NCI-H1092 treated with DMSO at 0.1 percent for 48 hours (cell line): Measurements from ENCODE around the gene SS18L1.
"Not testable (repeated sequence)": the region's sequence is repeated elsewhere in the genome, so short reads cannot be mapped to it uniquely, and the experiment has no call there.

Experiments
- DNase-seq: peaks from one replicate; lab custom pipeline; 2025; lab: John Stamatoyannopoulos, UW

Gene SS18L1, protein sequence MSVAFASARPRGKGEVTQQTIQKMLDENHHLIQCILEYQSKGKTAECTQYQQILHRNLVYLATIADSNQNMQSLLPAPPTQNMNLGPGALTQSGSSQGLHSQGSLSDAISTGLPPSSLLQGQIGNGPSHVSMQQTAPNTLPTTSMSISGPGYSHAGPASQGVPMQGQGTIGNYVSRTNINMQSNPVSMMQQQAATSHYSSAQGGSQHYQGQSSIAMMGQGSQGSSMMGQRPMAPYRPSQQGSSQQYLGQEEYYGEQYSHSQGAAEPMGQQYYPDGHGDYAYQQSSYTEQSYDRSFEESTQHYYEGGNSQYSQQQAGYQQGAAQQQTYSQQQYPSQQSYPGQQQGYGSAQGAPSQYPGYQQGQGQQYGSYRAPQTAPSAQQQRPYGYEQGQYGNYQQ

DNA sequence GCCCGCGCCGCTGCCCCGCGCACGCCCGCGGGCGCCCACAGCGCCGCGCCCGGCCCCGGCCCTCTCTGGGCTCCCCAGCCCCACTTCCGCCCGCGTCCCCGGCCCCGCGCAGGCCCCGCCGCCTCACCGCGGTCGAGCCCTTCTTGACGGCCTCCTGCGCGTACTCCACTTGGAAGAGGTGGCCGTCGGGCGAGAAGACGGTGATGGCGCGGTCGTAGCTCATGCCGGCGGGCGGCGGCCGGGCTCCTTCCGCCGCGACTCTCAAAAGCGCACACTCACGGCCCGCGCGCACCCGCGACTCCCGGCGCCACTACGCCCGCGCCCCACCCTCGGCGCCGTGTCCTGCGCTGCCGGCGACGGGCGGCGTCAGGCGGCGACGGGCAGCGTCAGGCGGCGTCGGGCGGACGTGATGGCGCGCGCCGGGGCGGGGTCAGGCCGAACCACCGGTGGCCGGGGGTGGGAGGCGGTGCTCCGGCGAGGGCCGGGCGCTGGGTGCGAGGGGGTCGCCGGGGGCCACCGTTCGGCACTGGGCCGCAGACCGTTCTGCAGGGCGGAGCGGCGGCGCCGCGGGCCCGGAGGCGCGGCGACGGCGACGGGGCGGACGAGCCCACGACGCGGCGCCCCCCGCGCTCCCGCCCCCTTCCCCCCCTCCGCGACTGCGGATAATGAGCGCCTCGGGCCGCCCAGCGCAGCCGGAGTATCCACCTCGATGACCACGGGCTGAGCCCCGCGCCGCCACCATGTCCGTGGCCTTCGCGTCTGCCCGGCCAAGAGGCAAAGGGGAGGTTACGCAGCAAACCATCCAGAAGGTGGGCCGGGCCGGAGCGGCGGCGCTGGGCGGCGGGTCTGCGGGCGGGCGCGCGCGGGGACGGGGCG is at the start of gene SS18L1, which contains the start of gene PSMA7:
TSS of gene SS18L1 (plus strand) at position 689 of the 876 bp plus-strand sequence. CDS start at position 741, 52 bp downstream.
TSS of gene PSMA7 (minus strand) at position 314 of the 876 bp plus-strand sequence. CDS start at position 223, 91 bp downstream.
- DNase-seq, result peak; percentile 79

DNA sequence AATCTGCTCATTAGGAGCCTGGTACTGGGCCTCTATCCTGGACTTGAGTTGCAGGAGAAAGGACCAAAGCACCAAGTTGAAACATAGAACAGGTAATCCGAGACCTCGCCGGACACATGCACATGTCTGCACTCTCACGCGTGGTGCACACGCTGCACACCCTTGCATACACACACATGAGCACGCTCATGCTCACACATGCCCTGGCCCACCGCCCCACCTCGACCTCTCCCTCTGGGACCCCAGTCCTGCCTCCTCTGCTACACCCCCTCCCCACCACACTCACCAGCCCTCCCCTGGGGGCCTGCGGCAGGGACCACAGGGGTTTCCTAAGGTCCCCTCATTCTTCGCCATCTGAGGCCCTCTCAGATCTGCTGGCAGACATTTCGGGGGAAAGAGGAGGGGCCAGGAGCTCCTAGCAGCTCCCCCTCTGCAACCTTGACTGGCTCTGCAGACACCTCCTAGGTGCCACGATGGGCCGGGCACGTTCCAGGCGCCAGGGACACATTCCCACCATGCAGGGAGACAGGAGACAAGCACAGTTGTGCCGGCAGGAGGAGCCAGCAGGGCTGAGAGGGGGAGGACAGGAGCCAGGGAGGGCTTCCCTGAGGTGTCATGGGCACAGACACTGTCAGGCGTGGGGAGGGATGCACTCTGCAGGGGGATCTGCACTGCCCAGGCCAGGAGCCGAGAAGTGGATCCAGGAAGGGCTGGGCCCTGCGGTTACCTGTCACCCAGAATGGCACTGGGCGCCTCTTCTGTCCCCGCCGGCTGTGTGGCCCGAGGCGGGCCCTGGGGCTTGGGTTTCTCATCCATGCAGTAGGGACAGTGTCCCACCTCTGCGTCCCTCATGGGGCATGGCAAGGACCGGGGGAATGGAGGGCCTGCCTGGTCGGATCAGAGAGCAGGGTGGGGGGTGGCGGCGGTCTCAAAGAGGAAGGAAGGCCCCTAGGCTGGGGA is 46.9 kb upstream of the SS18L1 start:
- no peak for DNase-seq

DNA sequence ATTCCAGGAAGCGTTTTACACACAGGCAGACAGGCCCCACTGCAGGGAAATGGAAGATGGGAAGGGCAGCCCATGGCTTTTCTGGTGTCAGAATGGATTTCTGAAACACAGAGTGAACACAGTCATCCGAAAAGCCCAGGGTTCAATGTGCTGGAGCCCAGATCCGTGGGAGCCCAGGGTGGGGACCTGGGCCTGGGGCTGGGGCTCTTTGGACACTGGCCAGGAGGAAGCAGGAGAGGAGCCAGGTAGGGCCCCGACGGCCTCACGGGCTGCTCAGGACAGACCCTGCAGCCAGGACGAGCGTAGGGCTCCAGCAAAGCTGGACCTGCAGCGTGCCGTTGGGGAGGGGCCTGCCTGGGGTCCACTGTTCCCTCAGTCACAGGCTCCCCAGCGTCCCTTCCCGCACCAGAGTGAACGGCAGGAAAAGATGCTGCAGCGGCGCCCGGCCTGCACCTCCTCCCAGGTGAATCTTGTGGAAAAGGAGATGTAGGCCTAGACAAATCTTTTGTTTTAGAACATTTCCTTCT is 45.6 kb upstream of the SS18L1 start:
- no peak for DNase-seq

DNA sequence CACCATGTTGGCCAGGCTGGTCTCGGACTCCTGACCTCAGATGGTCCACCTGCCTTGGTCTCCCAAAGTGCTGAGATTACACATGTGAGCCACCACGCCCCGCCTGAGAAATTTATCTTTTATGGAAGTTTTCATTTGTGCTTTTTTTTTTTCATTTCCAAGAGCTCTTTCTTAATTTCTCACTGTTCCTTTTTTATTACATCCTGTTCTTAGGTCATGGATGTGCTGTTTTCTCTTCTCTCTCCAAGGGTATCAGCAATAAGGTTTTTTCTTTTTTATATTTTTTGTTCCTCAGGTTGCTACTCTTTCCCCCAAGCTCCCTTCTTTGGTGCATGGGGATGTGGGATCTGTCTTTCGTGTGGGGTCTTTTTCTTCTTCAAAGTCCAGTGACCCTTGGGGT is 42.5 kb upstream of the SS18L1 start:
- no peak for DNase-seq

DNA sequence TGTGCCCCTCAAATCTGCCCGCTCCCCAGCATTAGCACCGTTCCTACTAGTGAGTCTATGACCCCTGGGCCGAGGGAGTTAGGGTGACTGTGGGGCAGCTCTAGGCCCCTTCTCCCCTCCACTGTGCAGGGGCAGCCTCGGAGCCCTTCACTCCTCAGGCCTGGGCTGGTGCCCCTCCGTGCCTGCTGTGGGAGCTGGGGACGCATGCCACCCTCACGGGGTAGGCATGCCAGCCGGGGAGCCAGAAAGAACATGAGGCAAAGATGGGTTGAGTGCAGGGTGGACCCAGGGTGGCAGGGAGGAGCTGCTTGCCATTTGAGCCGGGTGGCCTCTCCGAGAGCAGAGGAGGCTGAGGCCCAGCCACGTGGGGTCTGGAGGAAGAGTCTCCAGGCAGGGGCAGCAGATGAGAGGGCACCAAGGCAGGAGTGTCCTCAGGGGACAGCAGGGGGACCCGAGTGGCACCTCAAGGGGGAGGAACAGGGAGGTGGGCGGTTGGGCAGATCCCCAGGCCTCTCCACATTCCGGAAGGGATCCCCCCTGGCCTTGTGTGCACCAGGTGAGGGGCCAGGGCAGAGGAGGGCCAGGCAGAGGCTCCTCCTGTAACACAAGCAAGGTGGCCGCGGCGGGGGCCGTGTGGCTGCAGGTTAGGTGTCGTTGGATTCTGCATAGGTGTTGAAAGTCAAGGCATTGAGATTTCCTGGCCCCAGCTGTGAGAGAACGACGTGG is 39.9 kb upstream of the SS18L1 start:
- DNase-seq, result no peak

DNA sequence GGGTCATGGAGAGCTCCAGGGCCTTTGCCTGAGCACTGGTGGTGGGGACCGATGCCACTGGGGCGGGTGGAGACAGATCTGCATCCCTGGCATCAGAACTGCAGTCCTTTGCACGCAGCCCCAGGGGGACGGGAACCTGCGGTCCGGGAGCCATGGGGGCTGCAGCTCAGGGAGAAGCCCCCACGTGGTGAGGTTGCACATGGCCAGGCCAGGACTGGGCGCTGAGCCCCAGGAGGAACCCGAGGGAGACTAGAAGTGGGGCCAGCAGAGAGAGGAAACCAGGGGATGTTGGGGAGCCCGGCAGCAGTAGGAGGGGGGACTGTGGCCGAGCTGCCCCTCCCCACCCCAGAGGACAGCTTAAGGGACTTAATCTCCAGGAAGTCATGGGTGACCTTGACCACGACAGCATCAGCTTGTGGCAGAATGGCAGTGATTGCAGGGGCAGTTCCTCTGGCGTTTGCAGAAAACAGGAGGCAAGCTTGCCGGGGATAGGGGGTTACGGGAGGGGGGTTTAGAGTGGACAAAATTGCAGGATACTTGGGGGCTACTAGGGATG is 39.3 kb upstream of the SS18L1 start:
- no peak for DNase-seq

DNA sequence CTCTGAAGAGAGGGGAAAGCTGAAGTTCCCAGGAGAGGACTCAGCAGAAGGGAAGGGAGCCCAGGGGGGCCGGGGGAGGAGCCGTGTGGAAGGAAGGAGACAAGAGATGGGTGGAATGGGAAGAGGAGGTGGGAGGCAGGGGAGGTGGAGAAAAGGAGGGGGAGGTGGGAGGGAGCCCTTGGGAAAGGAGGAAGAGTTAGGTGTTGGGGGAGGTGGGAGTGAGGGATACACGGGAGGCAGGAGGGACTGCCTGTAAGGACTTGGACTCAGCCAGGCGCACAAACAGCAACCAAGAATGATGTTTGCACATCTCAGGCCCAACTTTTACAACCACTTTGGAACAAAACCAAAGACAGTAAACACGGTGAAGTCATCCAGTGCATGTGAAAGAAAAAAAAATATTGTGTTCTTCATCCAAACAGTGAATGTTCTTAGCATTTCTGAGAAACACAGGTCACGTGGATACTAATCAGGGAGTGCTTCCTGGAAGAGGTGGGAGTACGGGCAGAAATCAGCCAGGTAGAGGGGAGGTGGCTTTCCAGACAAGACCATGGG is 38.7 kb upstream of the SS18L1 start:
- no peak for DNase-seq

DNA sequence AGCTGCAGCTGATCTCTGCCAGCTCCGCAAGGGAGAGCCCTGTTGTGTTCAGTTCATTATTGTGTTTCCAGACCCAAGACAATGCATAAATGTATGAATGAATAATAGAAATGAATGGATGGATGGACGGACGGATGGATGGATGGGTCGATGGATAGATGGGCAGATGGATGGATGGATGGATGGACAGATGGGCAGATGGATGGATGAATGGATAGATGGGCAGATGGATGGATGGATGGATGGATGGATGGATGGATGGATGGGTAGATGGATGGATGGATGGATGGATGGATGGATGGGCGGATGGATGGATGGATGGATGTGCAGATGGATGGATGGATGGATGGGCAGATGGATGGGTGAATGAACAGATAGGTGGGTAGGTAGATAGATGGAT is 38.0 kb upstream of the SS18L1 start:
- no peak for DNase-seq

DNA sequence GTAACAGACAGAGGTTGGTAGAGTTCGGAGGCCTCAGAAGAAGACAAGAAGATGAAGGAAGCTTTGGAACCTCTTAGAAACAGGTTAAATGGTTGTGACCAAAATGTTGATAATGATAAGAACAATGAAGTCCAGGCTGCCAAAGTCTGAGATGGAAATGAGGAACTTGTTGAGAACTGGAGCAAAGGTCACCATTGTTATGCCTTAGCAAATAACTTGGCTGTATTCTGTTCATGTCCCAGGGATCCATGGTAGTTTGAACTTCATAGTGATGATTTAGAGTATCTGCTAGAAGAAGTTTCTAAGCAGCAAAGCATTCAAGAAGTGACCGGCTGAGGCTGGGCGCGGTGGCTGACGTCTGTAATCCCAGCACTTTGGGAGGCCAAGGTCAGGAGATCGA is 32.4 kb upstream of the SS18L1 start:
- no peak for DNase-seq

DNA sequence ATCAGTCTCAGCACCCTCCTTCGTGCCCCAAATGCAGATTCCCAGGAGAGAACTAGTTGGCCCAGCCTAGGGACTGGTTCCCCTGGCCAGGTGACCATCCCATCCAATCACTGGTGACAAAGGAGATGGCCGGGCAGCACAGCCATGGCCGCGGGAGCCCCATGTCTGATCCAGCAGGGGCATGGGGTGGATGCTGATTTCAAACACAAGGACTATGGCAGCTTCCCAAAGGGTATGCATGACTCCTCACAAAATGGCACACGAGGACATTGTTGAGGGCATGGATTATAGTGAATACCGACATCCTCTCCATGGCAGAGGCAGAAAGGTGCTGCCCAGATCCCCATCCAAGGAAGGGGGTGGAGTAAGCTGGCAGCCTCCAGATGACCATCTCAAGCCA is 31.2 kb upstream of the SS18L1 start:
- no peak for DNase-seq

DNA sequence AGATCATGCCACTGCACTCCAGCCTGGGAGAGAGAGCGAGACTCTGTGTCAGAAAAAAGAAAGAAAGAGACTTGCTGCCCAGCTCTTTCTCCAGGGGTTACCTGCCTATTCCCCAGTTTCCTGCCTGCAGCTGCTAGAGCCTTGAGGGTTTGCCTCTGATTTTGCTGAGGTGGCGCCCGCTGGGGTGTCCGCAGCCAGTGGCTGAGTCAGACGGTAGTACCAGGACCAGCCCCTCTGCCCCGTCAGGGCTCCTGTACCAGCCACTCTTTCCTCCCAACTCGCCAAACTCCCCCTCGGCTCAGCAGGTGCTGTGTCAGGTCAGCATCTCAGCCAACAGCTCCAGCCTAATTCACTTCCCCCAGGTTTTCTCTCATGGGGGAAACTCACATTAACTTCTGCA is 28.7 kb upstream of the SS18L1 start:
- no peak for DNase-seq

DNA sequence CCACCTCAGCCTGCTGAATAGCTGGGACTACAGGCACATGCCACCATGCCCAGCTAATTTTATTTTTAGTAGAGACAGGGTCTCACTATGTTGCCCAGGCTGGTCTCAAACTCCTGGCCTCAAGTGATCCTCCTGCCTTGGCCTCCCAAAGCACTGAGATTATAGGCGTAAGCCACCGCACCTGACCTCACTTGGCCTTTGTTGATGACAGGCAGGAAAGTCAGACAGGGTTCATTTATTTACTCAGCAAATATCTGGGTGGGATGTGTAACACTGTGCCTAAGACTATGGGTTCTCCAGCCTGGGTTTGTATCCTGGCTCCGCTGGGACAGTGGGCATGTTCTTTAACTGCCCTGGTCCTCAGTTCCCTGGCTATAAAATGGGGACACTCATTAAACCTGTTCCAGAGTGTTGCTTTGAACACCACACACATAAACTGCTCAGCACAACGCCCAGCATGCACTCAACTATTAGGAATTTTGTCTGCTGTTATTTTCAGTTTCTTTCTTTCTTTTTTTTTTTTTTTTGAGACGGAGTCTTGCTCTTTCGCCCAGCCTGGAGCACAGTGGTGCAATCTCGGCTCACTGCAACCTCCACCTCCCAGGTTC is 27.7 kb upstream of the SS18L1 start:
- DNase-seq, result not testable (repeated sequence)

DNA sequence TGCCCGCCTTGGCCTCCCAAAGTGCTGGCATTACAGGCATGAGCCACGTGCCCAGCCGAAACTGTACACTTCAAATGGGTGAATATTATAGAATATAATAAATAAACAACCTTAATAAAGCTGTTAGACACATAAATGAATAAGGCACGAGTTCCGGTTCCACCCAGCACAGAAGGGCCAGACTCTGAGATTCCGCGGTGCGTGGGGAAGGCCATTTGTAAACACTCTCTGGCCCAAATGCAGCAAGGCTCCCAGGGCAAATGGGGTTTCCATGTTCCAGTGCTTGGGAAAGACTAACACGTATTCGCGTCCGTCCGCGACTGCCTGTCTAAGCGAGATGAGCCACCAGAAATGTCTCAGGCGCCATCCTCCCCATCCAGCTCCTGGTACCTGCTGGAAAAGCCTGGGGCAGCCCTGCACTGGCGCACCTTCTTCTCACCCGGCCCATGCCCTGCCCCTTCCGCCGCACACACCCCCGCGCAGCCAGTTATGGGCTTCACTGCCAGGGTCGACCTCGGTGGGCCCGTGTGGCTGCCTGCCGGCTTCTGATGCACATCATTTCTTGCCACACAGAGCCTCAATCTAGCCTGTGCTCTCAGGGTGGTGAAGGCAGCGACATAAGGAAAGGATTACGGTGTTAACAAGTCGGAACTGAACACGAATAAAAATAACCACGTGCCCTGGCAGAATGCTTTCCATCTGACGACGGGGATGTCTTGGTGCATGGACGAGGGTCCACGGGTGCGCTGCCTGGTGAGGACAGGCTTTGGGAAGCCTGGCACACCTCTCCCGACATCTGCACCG is 26.8 kb upstream of the SS18L1 start:
- no peak for DNase-seq

DNA sequence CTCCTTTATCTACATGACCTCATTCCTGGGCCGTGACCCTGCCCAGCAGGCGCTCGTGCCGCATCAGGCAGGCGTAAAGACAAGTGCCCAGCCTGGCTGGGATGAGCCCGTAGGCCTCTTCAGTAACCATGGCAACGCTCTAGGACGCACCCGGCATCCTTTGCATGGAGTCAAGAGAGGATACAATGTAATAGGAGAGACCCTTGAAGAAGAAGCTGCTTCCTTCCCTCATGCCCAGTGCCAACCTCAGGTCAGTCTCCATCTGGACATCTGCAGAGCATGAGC is 26.3 kb upstream of the SS18L1 start:
- DNase-seq, result peak; percentile 63

DNA sequence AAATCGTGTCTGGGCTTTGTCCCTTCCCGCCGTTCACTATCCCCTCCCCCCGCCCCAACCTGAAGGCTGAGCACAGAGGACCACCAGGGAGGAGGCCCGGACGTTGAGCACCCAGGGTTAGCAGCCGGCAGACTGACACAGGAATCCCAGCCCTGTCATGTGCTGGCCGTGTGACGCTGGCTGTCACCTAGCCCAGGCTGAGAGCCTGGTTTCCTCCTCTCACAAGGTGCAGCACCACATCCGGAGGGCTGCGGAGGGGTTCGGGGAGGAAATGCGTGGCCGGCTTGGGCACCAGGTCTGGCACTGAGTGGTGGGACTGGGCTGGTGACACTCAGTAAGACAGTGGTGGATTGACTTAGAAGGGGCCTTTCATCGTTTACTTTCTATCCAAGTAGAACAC is 25.9 kb upstream of the SS18L1 start:
- peak; percentile 42 for DNase-seq

DNA sequence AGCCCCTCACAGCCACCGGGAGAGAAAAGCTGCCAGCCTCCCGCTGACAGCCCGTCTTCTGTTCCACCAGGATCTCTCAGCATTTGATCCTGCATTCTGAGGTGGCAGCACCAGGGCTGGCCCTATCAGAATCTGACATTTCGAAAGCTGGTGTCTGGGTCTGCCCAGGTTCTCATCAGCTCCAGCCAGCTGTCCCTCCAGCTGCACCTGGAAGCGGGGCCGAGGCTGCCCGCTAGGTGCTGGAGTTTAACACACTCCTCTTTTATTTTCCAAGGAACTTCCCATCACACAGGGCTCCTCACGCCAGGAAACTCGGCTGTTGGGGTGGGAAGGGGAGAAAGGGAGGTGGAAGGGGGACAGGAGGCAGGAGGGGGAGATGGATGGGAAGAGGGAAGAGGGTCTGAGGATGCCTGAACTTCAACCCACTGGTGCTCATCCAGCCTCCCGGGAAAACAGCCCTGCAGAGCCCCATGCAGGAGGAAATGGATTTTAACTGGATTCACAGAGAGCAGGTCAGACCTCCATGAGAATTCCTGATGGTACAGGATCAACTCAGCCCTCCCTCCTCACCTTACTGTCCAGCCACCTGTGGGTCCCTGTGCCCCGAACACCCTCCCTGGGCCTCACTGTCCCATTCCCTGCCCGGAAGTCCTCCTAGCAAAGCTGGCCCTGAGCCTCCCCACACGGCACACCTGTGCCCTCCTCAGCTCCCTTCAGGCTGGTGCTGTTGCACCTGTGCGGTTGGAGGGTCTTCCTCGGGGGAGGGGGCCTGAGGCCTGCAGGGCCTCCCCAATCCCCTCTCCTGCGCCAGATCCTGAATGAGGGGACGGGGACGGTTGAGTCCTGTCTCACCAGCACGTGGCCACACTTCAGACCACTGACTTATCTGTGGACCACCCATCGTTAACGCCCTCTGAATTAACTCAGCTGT is 25.2 kb upstream of the SS18L1 start:
- no peak for DNase-seq

DNA sequence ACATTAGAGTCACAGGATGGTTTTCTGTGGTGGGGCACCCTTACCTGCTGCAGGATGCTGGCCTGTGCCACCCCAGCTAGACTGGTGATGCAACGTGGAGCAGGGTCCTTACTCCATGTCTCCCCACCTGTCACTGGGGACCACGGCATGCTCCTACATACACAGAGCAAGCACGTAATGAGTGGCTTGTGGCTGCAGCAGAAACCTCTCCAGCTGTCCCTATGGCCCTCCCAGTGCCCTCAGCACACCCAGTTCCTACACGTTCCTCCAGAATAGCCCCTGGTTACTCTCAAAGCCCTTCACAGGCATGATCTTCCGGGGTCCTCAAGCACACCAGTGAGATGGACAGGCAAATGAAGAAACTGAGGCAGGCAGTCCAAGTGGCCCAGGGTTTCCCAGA is 24.5 kb upstream of the SS18L1 start:
- no peak for DNase-seq
